Astrocyte of the cerebellum (primary cell): ENCODE measurements around the gene ARCN1.

ENCODE experiments used
- DNase-seq: peaks from one replicate; pipeline ENCODE4 v3.0.0-alpha.2; 2011; ENCODE audit warnings: low read depth
- H3K4me3 ChIP-seq: 2 replicates; pipeline ENCODE4 v1.5.1; 2011; ENCODE audit warnings: mild to moderate bottlenecking, low read depth, low read length, moderate library complexity
- in situ Hi-C: cut with HindIII; loops from 2 replicates; pipeline ENCODE4 v1.10.0; 2017; ENCODE audit warnings: low sequenced_read_pairs
- TF ChIP-seq, protein P1 (sequence below): IDR thresholded peaks from 2 replicates; pipeline ENCODE4 v1.5.1; 2012; ENCODE audit warnings: low read length, low read depth, moderate library complexity, mild to moderate bottlenecking; ENCODE audit errors: missing control alignments

The ARCN1 gene

DNA sequence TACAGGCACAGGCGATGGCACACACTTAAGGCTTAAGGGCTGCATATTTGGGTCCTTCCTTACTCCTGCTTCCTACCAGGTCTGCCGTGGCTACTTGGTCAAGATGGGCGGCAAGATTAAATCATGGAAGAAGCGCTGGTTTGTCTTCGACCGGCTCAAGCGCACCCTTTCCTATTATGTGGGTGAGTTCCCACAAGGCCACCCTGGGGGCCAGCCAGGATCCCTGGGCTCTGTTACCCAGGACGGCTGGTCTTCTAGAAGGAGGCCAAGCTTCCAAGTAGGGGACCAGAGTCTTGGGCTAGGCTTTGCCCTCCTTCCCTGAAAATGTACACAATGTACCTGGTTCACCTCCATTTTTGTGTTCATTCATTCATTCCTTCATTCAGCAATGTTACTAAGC lies 78.2 kb downstream of the ARCN1 start:
- DNase-seq: no peak
- TF ChIP-seq, protein P1, sequence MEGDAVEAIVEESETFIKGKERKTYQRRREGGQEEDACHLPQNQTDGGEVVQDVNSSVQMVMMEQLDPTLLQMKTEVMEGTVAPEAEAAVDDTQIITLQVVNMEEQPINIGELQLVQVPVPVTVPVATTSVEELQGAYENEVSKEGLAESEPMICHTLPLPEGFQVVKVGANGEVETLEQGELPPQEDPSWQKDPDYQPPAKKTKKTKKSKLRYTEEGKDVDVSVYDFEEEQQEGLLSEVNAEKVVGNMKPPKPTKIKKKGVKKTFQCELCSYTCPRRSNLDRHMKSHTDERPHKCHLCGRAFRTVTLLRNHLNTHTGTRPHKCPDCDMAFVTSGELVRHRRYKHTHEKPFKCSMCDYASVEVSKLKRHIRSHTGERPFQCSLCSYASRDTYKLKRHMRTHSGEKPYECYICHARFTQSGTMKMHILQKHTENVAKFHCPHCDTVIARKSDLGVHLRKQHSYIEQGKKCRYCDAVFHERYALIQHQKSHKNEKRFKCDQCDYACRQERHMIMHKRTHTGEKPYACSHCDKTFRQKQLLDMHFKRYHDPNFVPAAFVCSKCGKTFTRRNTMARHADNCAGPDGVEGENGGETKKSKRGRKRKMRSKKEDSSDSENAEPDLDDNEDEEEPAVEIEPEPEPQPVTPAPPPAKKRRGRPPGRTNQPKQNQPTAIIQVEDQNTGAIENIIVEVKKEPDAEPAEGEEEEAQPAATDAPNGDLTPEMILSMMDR: no peak
- H3K4me3 ChIP-seq: no peak overlapping the region
- in situ Hi-C loops: no loop called here

DNA sequence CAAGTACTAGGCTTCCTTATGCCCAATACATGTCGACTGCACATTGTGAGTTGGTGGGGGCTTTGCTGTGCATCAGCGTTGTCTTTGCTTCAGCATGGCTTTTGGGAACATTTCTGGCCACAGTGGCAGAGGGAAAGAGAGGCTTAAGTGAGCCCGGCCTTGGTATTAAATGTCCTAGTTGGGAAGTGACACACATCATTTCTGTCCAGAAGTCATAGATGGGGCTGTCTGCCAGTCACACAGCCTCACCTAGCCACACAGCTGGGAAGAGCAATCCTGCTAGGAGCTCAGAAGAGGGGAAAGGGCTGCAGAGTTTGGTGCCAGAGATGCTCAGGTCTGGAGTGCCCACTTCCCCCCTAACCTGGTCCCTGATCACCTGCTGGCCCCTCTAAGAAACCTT lies 79.6 kb downstream of the ARCN1 start:
- DNase-seq: no peak
- TF ChIP-seq, protein P1: no peak
- in situ Hi-C loops: no loop called here
- no peak overlapping the region for H3K4me3 ChIP-seq
